GDM1 (cell line): ENCODE data around the gene TMEM39A.

Experiments used
- DNase-seq: peaks from one replicate; lab custom pipeline; 2025; lab: John Stamatoyannopoulos, UW

The TMEM39A gene

GRCh38 chr3:119456469-119456868 lies 6.9 kb downstream of the TMEM39A start:
- DNase-seq, result no peak

- no peak for DNase-seq
These were observed 9.6 kb downstream of the TMEM39A start for GRCh38 chr3:119453822-119454221.

- no peak for DNase-seq
These were observed 18.8 kb downstream of the TMEM39A start for GRCh38 chr3:119444590-119444989.

- DNase-seq, result no peak
These were observed 20.2 kb downstream of the TMEM39A start for GRCh38 chr3:119443179-119443578.

GRCh38 chr3:119437691-119438258 lies 25.6 kb downstream of the TMEM39A start:
- no peak for DNase-seq

- DNase-seq, result no peak
These were observed 26.4 kb downstream of the TMEM39A start for GRCh38 chr3:119436977-119437376.

- DNase-seq, result no peak
These were observed 28.7 kb downstream of the TMEM39A start for GRCh38 chr3:119434703-119435102.

GRCh38 chr3:119433613-119434325 lies 29.6 kb downstream of the TMEM39A start:
- DNase-seq, result no peak

GRCh38 chr3:119428538-119428937 lies 34.9 kb downstream of the TMEM39A start:
- no peak for DNase-seq

GRCh38 chr3:119427669-119428068 lies 35.7 kb downstream of the TMEM39A start:
- DNase-seq, result no peak

GRCh38 chr3:119420196-119420595 lies 43.2 kb downstream of the TMEM39A start:
- no peak for DNase-seq

- no peak for DNase-seq
These were observed 44.8 kb downstream of the TMEM39A start for GRCh38 chr3:119418641-119419040.

- no peak for DNase-seq
These were observed 45.5 kb downstream of the TMEM39A start for GRCh38 chr3:119417771-119418512.

- DNase-seq, result no peak
These were observed 46.5 kb downstream of the TMEM39A start for GRCh38 chr3:119416873-119417272.

- no peak for DNase-seq
These were observed 49.7 kb downstream of the TMEM39A start for GRCh38 chr3:119413603-119414280.

- no peak for DNase-seq
These were observed 53.6 kb downstream of the TMEM39A start for GRCh38 chr3:119409844-119410243.

- DNase-seq, result no peak
These were observed 55.0 kb downstream of the TMEM39A start for GRCh38 chr3:119408243-119408950.

GRCh38 chr3:119405315-119405714 lies 58.1 kb downstream of the TMEM39A start:
- DNase-seq, result no peak

GRCh38 chr3:119403201-119403600 lies 60.2 kb downstream of the TMEM39A start:
- no peak for DNase-seq

- DNase-seq, result no peak
These were observed 60.6 kb downstream of the TMEM39A start for GRCh38 chr3:119402791-119403190.

GRCh38 chr3:119401503-119402440 lies 61.6 kb downstream of the TMEM39A start:
- no peak for DNase-seq
